ENCODE results near the gene ALKBH2.

The ALKBH2 gene

DNA sequence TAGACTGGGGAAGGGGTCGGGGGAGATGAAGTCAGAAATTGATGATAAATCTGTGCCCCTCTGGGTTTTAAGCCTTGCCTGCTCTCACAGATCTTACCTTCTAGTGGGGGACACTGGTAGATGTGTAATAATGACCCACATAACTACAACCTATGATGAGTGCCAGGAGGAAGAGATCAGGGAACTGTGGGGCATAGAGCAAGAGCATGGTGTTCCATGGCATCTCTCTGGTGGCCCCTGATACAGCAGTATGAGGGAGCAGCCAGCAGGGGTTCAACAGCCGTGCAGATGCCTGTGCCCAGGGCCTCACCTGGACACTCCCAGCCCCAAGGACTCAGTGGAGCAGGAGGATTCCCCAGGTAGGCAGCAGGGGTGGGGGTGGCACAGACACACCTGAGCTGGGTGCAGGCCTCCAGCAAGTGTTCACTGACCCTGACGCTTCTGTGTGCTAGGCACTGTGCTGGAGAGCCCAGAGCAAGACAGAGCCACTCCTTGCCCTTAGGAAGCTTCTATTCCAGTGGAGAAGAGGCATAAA, 28.1 kb upstream of the ALKBH2 start:
- no peak overlapping the region for H3K27ac ChIP-seq
- TF ChIP-seq, protein P1, sequence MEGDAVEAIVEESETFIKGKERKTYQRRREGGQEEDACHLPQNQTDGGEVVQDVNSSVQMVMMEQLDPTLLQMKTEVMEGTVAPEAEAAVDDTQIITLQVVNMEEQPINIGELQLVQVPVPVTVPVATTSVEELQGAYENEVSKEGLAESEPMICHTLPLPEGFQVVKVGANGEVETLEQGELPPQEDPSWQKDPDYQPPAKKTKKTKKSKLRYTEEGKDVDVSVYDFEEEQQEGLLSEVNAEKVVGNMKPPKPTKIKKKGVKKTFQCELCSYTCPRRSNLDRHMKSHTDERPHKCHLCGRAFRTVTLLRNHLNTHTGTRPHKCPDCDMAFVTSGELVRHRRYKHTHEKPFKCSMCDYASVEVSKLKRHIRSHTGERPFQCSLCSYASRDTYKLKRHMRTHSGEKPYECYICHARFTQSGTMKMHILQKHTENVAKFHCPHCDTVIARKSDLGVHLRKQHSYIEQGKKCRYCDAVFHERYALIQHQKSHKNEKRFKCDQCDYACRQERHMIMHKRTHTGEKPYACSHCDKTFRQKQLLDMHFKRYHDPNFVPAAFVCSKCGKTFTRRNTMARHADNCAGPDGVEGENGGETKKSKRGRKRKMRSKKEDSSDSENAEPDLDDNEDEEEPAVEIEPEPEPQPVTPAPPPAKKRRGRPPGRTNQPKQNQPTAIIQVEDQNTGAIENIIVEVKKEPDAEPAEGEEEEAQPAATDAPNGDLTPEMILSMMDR (conservative IDR thresholded peaks at IDR 0.05): no peak

DNA sequence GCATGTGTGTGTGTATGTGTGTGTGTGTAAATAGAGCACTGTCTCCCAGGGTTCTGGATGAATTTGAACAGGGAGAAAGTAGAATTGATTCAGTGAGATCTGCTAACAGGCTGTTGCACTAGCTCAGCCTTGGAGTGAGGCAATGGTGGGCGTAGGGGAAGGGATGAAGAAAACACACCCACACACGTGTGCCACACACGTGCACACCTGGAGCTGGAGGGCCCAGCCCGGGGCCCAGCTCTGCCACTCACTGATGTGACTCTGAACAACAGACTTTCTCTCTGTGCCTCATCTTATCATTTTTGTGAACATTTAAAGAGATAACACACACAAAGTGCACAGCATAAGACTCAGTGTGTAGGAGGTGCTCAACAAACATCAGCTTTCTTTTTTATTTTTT, 27.3 kb upstream of the ALKBH2 start:
- TF ChIP-seq, protein P1 (conservative IDR thresholded peaks at IDR 0.05): no peak
- H3K27ac ChIP-seq: no peak overlapping the region

DNA sequence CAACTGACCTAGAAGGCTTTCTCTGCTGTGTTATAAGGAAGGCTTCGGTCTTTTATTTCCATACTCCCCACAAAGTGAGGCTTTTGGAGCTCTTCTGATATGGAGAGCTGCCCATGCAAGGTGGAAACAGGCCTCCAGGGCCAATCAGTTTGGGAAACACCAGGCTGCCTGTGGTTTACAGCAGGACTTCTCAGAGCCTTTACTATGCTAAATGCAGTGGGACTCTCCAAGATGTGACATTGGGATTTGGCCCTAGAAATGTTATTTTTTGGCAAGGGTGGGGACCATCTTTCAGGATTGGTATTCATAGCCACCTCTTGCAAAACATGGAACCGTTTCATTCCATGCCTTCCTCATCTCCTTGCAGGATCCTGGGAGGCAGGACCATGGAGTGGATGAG, 26.8 kb upstream of the ALKBH2 start:
- TF ChIP-seq, protein P1 (conservative IDR thresholded peaks at IDR 0.05): no peak
- no peak overlapping the region for H3K27ac ChIP-seq

DNA sequence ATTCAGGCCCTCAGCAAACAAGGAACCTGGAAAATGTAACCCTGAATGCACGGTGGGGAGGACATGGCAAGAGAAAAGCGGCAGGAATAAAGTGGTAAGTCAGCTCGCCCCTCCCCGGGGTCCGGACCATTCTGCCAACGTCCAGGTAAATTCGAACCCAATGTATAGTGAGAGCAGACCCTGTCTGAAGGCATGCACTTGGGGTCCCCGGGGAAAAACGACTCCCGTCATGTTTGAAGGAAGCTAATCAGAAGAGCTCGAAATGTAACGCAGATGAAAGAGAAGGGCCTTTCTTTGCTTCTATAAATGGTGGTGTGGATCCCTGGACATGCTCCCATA, 23.3 kb upstream of the ALKBH2 start:
- no peak overlapping the region for H3K27ac ChIP-seq
- TF ChIP-seq, protein P1 (conservative IDR thresholded peaks at IDR 0.05): no peak

DNA sequence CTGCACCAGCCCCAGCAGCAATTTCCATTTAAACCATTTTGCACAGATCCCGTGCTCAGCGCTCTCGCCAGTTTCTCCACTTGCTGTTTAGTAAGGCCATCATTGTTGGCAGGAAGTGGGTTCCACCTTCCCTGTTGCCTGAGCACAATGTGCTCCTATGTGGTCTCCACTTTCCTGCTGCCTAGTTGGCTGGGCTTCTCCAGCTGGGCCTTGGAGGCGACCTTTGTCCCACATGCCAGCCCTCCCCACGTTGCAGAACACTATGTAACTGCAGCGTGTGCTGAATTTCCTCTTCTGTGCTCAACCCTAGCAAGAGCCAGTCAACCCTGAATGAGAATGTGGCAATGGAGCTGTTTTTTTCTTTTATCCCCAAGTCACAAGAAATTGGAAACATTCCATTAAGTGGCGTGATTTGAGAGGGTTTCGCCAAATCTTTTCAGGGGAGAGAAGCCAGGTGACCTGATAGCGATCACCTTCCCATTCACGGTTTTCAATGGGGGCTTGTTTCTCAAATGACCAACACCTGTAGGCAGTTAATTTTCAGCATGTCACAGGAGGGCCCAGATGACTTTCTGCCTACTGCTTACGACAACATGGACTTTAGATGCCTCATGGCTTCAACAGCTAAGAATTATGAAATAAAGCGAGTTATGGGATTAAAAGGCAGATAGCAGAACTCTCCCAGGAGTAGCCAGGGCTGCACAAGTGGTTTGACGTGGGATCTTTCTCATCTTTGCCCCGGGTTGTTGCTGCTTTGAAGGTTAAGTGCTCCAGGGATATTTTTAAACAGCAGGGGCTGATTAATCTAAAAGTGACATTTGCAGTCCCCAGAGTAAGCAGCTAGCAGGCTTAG, 22.7 kb upstream of the ALKBH2 start, which contains the start of gene ACACB:
Gene ACACB, plus strand, starts transcription at position 830 of the 853 bp plus-strand sequence. CDS start 22,819 bp downstream, outside the sequence.
- TF ChIP-seq, protein P1 (conservative IDR thresholded peaks at IDR 0.05): no peak
- H3K27ac ChIP-seq: no peak within 1 kb of the TSS

DNA sequence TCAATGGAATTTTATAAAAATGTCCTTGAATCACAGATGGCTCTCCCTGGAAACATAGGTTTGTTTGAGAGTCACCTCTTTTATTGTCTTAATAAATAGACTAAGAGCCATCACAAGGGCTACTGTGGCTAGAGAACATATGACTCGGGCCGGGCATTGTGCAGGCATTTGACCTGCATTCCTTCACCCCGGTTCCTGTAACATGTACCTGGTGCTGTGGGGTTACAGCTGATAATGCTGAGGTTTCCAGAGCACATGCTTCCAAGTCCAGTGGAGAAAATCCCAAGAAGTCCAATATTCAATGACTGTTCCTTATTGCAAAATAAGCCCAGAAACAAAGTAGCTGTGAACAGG, 22.1 kb upstream of the ALKBH2 start:
- TF ChIP-seq, protein P1 (conservative IDR thresholded peaks at IDR 0.05): no peak
- H3K27ac ChIP-seq: no peak overlapping the region

DNA sequence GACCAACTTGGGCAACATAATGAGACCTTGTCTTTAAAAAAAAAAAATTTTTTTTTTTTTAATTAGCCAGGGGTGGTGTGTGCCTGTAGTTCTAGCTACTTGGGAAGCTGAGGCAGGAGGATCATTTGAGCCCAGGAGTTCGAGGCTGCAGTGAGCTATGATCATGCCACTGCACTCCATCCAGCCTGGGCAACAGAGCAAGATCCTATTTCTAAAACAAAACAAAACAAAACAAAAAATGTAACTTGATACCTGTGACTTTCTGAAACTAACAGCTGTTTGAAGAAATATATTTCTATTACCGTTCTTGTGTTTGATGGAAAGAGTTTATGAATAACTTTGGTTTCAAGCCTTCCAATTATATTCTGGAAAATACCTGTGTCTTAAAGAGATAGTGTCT, 21.4 kb upstream of the ALKBH2 start:
- TF ChIP-seq, protein P1 (conservative IDR thresholded peaks at IDR 0.05): no peak
- H3K27ac ChIP-seq: no peak overlapping the region
